Neural cell (in vitro differentiated cells): ENCODE data around the gene ARL5B. TPM values are rescaled to one million over a fixed set of nuclear protein-coding genes. Genes with fewer than 3 reads are reported as not detected.

Experiments used
- H2AFZ ChIP-seq: fragments of 200-600, 300-800 bp; sonication (generic), shearing (Covaris generic); 2 replicates; pipeline ENCODE4 v1.6.0; 2014; ENCODE audit warnings: low read depth, mild to moderate bottlenecking, antibody characterized with exemption, low read length, moderate library complexity
- H3F3A ChIP-seq: fragments of 200-600 bp; shearing (Covaris generic); 2 replicates; pipeline ENCODE4 v1.6.1; 2016; ENCODE audit warnings: mild to moderate bottlenecking, moderate library complexity, mixed read lengths, antibody characterized with exemption, low read length; ENCODE audit not compliant: insufficient read depth, poor library complexity, severe bottlenecking
- H3K27ac ChIP-seq: fragments of 200-600, 300-800 bp; sonication (generic), shearing (Covaris generic); 2 replicates; pipeline ENCODE4 v1.5.1; 2014; ENCODE audit warnings: mild to moderate bottlenecking, low read length, moderate library complexity
- H3K27me3 ChIP-seq: fragments of 300-800, 200-600 bp; sonication (generic), shearing (Covaris generic); 2 replicates; pipeline ENCODE4 v1.6.0; 2014; ENCODE audit warnings: mild to moderate bottlenecking, low read depth, low read length, moderate library complexity; ENCODE audit not compliant: insufficient read depth
- H3K36me3 ChIP-seq: fragments of 300-800, 200-600 bp; sonication (generic), shearing (Covaris generic); 2 replicates; pipeline ENCODE4 v1.5.1; 2014; ENCODE audit warnings: mild to moderate bottlenecking, antibody characterized with exemption, low read length, moderate library complexity; ENCODE audit not compliant: insufficient read depth
- H3K4me2 ChIP-seq: fragments of 300-800, 200-600 bp; sonication (generic), shearing (Covaris generic); 2 replicates; pipeline ENCODE4 v1.6.0; 2014; ENCODE audit warnings: mild to moderate bottlenecking, low read length
- H3K4me3 ChIP-seq: fragments of 300-800, 200-600 bp; sonication (generic), shearing (Covaris generic); 2 replicates; pipeline ENCODE4 v1.5.1; 2014; ENCODE audit warnings: mild to moderate bottlenecking, low read length, moderate library complexity
- H3K79me2 ChIP-seq: fragments of 200-600 bp; shearing (Covaris generic); replicated peaks from 2 replicates; pipeline ENCODE4 v1.6.0; 2014; ENCODE audit warnings: mild to moderate bottlenecking, low read length, moderate library complexity; ENCODE audit not compliant: insufficient read depth
- H3K9ac ChIP-seq: fragments of 300-800, 200-600 bp; sonication (generic), shearing (Covaris generic); 2 replicates; pipeline ENCODE4 v1.6.1; 2016; ENCODE audit warnings: mild to moderate bottlenecking, low read length, mixed read lengths
- H3K9me2 ChIP-seq: fragments of 200-600 bp; shearing (Covaris generic); 2 replicates; pipeline ENCODE4 v1.6.1; 2016; ENCODE audit warnings: mild to moderate bottlenecking, low read length, mixed read lengths; ENCODE audit not compliant: insufficient read depth
- H3K9me3 ChIP-seq: fragments of 200-600, 300-800 bp; sonication (generic), shearing (Covaris generic); 2 replicates; pipeline ENCODE4 v1.6.1; 2016; ENCODE audit warnings: mild to moderate bottlenecking, mixed run types, low read length, moderate library complexity, mixed read lengths
- H4K20me1 ChIP-seq: fragments of 200-600 bp; shearing (Covaris generic); 2 replicates; pipeline ENCODE4 v1.6.1; 2016; ENCODE audit warnings: mild to moderate bottlenecking, mixed run types; ENCODE audit not compliant: insufficient read depth
- CTCF ChIP-seq: fragments of 450-650 bp; IDR thresholded peaks from 2 replicates; pipeline ENCODE4 v1.5.1; 2014; ENCODE audit warnings: antibody characterized with exemption, mild to moderate bottlenecking, moderate library complexity; ENCODE audit not compliant: poor library complexity, severe bottlenecking
- EP300 ChIP-seq: fragments of 450-650 bp; conservative IDR thresholded peaks from 2 replicates; pipeline ENCODE4 v1.6.1; 2014; ENCODE audit warnings: antibody characterized with exemption, mild to moderate bottlenecking, moderate library complexity; ENCODE audit not compliant: poor library complexity, severe bottlenecking
- EZH2 ChIP-seq: fragments of 200-600, 300-800 bp; shearing (Covaris generic), sonication (generic); IDR thresholded peaks from 2 replicates; pipeline ENCODE4 v1.6.1; 2014; ENCODE audit warnings: antibody characterized with exemption, low read length, borderline replicate concordance, mild to moderate bottlenecking; ENCODE audit not compliant: insufficient read depth, poor library complexity, severe bottlenecking
- MXI1 ChIP-seq: fragments of 450-650 bp; conservative IDR thresholded peaks from 2 replicates; pipeline ENCODE4 v1.6.1; 2014; ENCODE audit warnings: antibody characterized with exemption, mild to moderate bottlenecking; ENCODE audit not compliant: poor library complexity, severe bottlenecking
- POLR2AphosphoS5 ChIP-seq: IDR thresholded peaks from 2 replicates; pipeline ENCODE4 v1.6.1; 2012
- RAD21 ChIP-seq: fragments of 450-650 bp; conservative IDR thresholded peaks from 2 replicates; pipeline ENCODE4 v1.6.1; 2014; ENCODE audit warnings: antibody characterized with exemption, mild to moderate bottlenecking, moderate library complexity
- REST ChIP-seq: IDR thresholded peaks from 2 replicates; pipeline ENCODE4 v1.6.1; 2012; ENCODE audit warnings: borderline replicate concordance
- SMC3 ChIP-seq: fragments of 450-650 bp; conservative IDR thresholded peaks from 2 replicates; pipeline ENCODE4 v1.6.1; 2014; ENCODE audit warnings: antibody characterized with exemption, mild to moderate bottlenecking, moderate library complexity; ENCODE audit not compliant: poor library complexity
- TAF1 ChIP-seq: IDR thresholded peaks from 2 replicates; pipeline ENCODE4 v1.6.1; 2012; ENCODE audit warnings: low read depth
- polyA plus RNA-seq: library from polyadenylated mRNA; depleted of rRNA; stranded (reverse); fragments of >200 nt; gene quantifications from 2 replicates; pipeline ENCODE4 v1.2.3, GENCODE V29; 2014

Gene ARL5B
- polyA plus RNA-seq, 1 donor from 2014 or later: 50.0 TPM

GRCh38 chr10:18649364-18649959 is 9.8 kb upstream of the ARL5B start:
- Histone ChIP-seq H3K4me2 (peak overlapping the region; percentile 99), H3K9me2 (no peaks in the 10 kb centered on the region), H2AFZ (no peak overlapping the region), H3F3A (no peaks in the 10 kb centered on the region), H3K79me2 (peaks cover 33% of the 10 kb centered on the region), H3K9me3 (no peaks in the 10 kb centered on the region), H3K27me3 (no peaks in the 10 kb centered on the region), H3K4me3 (peak overlapping the region; percentile 91), H3K27ac (no peak overlapping the region), H4K20me1 (no peaks in the 10 kb centered on the region), H3K36me3 (no peaks in the 10 kb centered on the region), H3K9ac (peak overlapping the region; percentile 74)
- no peak for TF ChIP-seq RAD21
- no peak for TF ChIP-seq EZH2
- TF ChIP-seq REST: no peak

GRCh38 chr10:18650404-18650997 is 8.7 kb upstream of the ARL5B start:
- no peaks in the 10 kb centered on the region for H3K27me3 ChIP-seq
- TF ChIP-seq SMC3 (no peak), REST (no peak), EP300 (no peak), CTCF (no peak), POLR2AphosphoS5 (no peak), TAF1 (no peak), MXI1 (no peak), EZH2 (no peak), RAD21 (no peak)
- no peaks in the 10 kb centered on the region for H3K36me3 ChIP-seq
- no peaks in the 10 kb centered on the region for H3K9me2 ChIP-seq
- H3F3A ChIP-seq: no peaks in the 10 kb centered on the region
- no peaks in the 10 kb centered on the region for H4K20me1 ChIP-seq
- H3K4me2 ChIP-seq: peak overlapping the region; percentile 99
- H3K9me3 ChIP-seq: no peaks in the 10 kb centered on the region
- H2AFZ ChIP-seq: peak overlapping the region; percentile 70
- peak overlapping the region; percentile 91 for H3K4me3 ChIP-seq
- peak overlapping the region; percentile 73 for H3K27ac ChIP-seq
- peaks cover 33% of the 10 kb centered on the region for H3K79me2 ChIP-seq
- peak overlapping the region; percentile 74 for H3K9ac ChIP-seq
